CD14-positive monocyte (primary cell): ENCODE data around the gene VTI1A. TPM values are rescaled to one million over a fixed set of nuclear protein-coding genes. Genes with fewer than 3 reads are reported as not detected.

Experiments
- DNase-seq, 3 donors: peaks; one replicate each; pipeline ENCODE4 v3.0.0-alpha.2; 2011 to 2022
- H2AFZ ChIP-seq: 2 replicates; pipeline ENCODE4 v1.6.0; 2012; ENCODE audit warnings: mild to moderate bottlenecking, low read depth, low read length, inconsistent platforms; ENCODE audit not compliant: insufficient read depth, poor library complexity, severe bottlenecking
- H3K27ac ChIP-seq, 2 donors: 1 replicate in 1 of 2; 2 replicates in 1 of 2; pipeline ENCODE4 v1.5.1; 2012 to 2013; ENCODE audit warnings: low read length in 2 of 2, control low read depth in 1 of 2, inconsistent platforms in 1 of 2, low read depth in 1 of 2, mild to moderate bottlenecking in 1 of 2
- H3K27me3 ChIP-seq, 2 donors: one replicate each; pipeline versions ENCODE4 v1.6.0 to v1.6.1; 2011 to 2013; ENCODE audit warnings: low read length in 2 of 2; ENCODE audit not compliant: control insufficient read depth in 2 of 2, insufficient read depth in 2 of 2
- H3K36me3 ChIP-seq, 2 donors: replicated peaks in 1 of 2; 1 replicate in 1 of 2; 2 replicates in 1 of 2; pipeline versions ENCODE4 v1.5.1 to v1.6.1; 2012 to 2013; ENCODE audit warnings: low read length in 2 of 2, control low read depth in 1 of 2, inconsistent platforms in 1 of 2, mild to moderate bottlenecking in 1 of 2; ENCODE audit not compliant: insufficient read depth in 2 of 2, control insufficient read depth in 1 of 2
- H3K4me1 ChIP-seq, 2 donors: 1 replicate in 1 of 2; 2 replicates in 1 of 2; pipeline versions ENCODE4 v1.5.1 to v1.6.1; 2012 to 2013; ENCODE audit warnings: low read length in 2 of 2, control low read depth in 1 of 2, inconsistent platforms in 1 of 2, mild to moderate bottlenecking in 1 of 2, moderate library complexity in 1 of 2; ENCODE audit not compliant: insufficient read depth in 2 of 2, control insufficient read depth in 1 of 2
- H3K4me2 ChIP-seq: replicated peaks from 2 replicates; pipeline ENCODE3; 2012; ENCODE audit warnings: low read length, moderate library complexity, mild to moderate bottlenecking; ENCODE audit not compliant: poor library complexity, severe bottlenecking; ENCODE audit errors: extremely low read depth
- H3K4me3 ChIP-seq, 3 experiments: fragments of 200-600 bp in 1 of 3; sonication (generic) in 1 of 3; replicated peaks in 1 of 3; 1 replicate in 2 of 3; 2 replicates in 1 of 3; pipeline ENCODE4 v1.5.1; 2011 to 2013; ENCODE audit warnings: low read length in 3 of 3, mild to moderate bottlenecking in 3 of 3, control low read depth in 2 of 3, low read depth in 2 of 3, inconsistent platforms in 1 of 3, moderate library complexity in 1 of 3
- H3K79me2 ChIP-seq: 2 replicates; pipeline ENCODE4 v1.6.0; 2012; ENCODE audit warnings: mild to moderate bottlenecking, control low read depth, inconsistent platforms, low read length, moderate library complexity; ENCODE audit not compliant: insufficient read depth
- H3K9ac ChIP-seq: 2 replicates; pipeline ENCODE4 v1.6.0; 2017; ENCODE audit warnings: low read length, mild to moderate bottlenecking; ENCODE audit not compliant: insufficient read depth, poor library complexity, severe bottlenecking
- H3K9me3 ChIP-seq, 2 donors: replicated peaks in 1 of 2; 1 replicate in 1 of 2; 2 replicates in 1 of 2; pipeline versions ENCODE4 v1.5.1 to v1.6.1; 2012 to 2013; ENCODE audit warnings: low read length in 2 of 2, control low read depth in 1 of 2; ENCODE audit not compliant: control insufficient read depth in 1 of 2, insufficient read depth in 1 of 2
- H4K20me1 ChIP-seq: 2 replicates; pipeline ENCODE4 v1.6.0; 2012; ENCODE audit warnings: mild to moderate bottlenecking, low read length, control low read depth, moderate library complexity; ENCODE audit not compliant: insufficient read depth
- H3K27ac Mint-ChIP-seq, 7 donors: one replicate each; pipeline ENCODE4 v1.8.0; 2020; ENCODE audit warnings: mild to moderate bottlenecking in 7 of 7, mixed read lengths in 7 of 7, moderate library complexity in 6 of 7, inconsistent platforms in 2 of 7
- H3K27me3 Mint-ChIP-seq, 3 donors: one replicate each; pipeline ENCODE4 v1.8.0; 2021 to 2022; ENCODE audit warnings: low read depth in 3 of 3, mild to moderate bottlenecking in 3 of 3, mixed read lengths in 3 of 3, moderate library complexity in 3 of 3, inconsistent platforms in 1 of 3
- H3K36me3 Mint-ChIP-seq, 2 donors: one replicate each; pipeline ENCODE4 v1.8.0; 2020; ENCODE audit warnings: mixed read lengths in 2 of 2, inconsistent platforms in 1 of 2, mild to moderate bottlenecking in 1 of 2
- H3K4me1 Mint-ChIP-seq: one replicate; pipeline ENCODE4 v1.8.0; 2020; ENCODE audit warnings: mild to moderate bottlenecking, mixed read lengths
- H3K4me3 Mint-ChIP-seq, 2 donors: one replicate each; pipeline ENCODE4 v1.8.0; 2020; ENCODE audit warnings: mild to moderate bottlenecking in 2 of 2, mixed read lengths in 2 of 2, moderate library complexity in 1 of 2
- H3K9me3 Mint-ChIP-seq, 7 donors: one replicate each; pipeline ENCODE4 v1.8.0; 2020 to 2022; ENCODE audit warnings: mixed read lengths in 7 of 7, mild to moderate bottlenecking in 6 of 7, moderate library complexity in 6 of 7, inconsistent platforms in 2 of 7
- WGBS: methylation state at CpG from one replicate; pipeline ENCODE4 v1.1.5; 2013; ENCODE audit warnings: missing lambda C conversion rate; ENCODE audit not compliant: insufficient coverage; 5-methylcytosine and 5-hydroxymethylcytosine counted together
- intact Hi-C, 2 donors: fragments of 100-400 bp; cut with micrococcal nuclease; formaldehyde crosslinking; loops; one replicate each; pipeline versions ENCODE4 v1.15.0 to v1.15.1; 2023
- polyA plus RNA-seq, 3 donors: library from polyadenylated mRNA; depleted of rRNA in 1 of 3; unstranded in 2 of 3; stranded (reverse) in 1 of 3; fragments of 300-500 nt in 2 of 3; fragments of >200 nt in 1 of 3; fragmentation: Illumina TruSeq in 2 of 3; gene quantifications; 1 replicate in 2 of 3; 2 replicates in 1 of 3; pipeline ENCODE4 v1.2.3, GENCODE V29; 2012 to 2021
- TF ChIP-seq, protein P1 (sequence below): fragments of 200-600 bp; IDR thresholded peaks from one replicate; pipeline ENCODE4 v1.8.0; 2022; ENCODE audit warnings: antibody characterized with exemption, mild to moderate bottlenecking

VTI1A gene
- polyA plus RNA-seq, 3 donors = 23.6 to 25.4 (median 24.1) TPM

DNA sequence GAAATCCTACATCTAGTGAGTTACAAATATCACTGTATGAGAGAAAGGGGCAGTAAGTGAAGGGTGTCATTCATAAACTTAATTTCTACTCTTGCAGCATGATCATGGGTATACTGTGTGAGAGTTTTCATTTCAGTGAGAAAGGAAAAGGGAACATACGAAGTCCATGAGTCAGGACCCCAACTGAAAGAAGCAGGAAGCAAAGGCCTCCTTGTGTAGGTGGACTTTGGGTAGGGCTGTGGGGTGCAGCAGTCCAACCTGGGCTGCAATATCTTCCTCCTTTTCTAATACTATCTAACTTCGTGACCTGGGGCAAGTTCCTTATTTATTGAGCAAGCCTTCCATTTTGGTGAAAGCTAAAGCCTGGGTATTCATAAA is 254.9 kb downstream of the VTI1A start:
- H3K4me3 ChIP-seq = no peak overlapping the region
- no CpG with 5 or more reads among the region's 2 CpGs for WGBS
- H3K27ac Mint-ChIP-seq = peak overlapping the region in 1 of 7 donors; percentile 15
- no peaks in the 10 kb centered on the region for H3K36me3 ChIP-seq
- no peak for DNase-seq
- no peak overlapping the region for H3K4me3 Mint-ChIP-seq
- no peaks in the 10 kb centered on the region for H3K27me3 ChIP-seq
- no peaks in the 10 kb centered on the region for H3K27me3 Mint-ChIP-seq
- H3K79me2 ChIP-seq = no peaks in the 10 kb centered on the region
- no peak overlapping the region for H3K27ac ChIP-seq
- H3K4me2 ChIP-seq = no peak overlapping the region
- TF ChIP-seq, protein P1, sequence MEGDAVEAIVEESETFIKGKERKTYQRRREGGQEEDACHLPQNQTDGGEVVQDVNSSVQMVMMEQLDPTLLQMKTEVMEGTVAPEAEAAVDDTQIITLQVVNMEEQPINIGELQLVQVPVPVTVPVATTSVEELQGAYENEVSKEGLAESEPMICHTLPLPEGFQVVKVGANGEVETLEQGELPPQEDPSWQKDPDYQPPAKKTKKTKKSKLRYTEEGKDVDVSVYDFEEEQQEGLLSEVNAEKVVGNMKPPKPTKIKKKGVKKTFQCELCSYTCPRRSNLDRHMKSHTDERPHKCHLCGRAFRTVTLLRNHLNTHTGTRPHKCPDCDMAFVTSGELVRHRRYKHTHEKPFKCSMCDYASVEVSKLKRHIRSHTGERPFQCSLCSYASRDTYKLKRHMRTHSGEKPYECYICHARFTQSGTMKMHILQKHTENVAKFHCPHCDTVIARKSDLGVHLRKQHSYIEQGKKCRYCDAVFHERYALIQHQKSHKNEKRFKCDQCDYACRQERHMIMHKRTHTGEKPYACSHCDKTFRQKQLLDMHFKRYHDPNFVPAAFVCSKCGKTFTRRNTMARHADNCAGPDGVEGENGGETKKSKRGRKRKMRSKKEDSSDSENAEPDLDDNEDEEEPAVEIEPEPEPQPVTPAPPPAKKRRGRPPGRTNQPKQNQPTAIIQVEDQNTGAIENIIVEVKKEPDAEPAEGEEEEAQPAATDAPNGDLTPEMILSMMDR = no peak
- H3K36me3 Mint-ChIP-seq = peaks cover 12 to 16% of the 10 kb centered on the region in 2 donors
- H2AFZ ChIP-seq = no peak overlapping the region
- peaks cover 9% of the 10 kb centered on the region for H3K4me1 Mint-ChIP-seq
- H4K20me1 ChIP-seq = no peaks in the 10 kb centered on the region
- no peaks in the 10 kb centered on the region for H3K9me3 ChIP-seq
- peaks cover 0 to 3% (median 0%) of the 10 kb centered on the region in 7 donors for H3K9me3 Mint-ChIP-seq
- intact Hi-C loops = no loop called here
- no peak overlapping the region for H3K9ac ChIP-seq
- H3K4me1 ChIP-seq = peaks cover 0 to 6% of the 10 kb centered on the region in 2 donors

DNA sequence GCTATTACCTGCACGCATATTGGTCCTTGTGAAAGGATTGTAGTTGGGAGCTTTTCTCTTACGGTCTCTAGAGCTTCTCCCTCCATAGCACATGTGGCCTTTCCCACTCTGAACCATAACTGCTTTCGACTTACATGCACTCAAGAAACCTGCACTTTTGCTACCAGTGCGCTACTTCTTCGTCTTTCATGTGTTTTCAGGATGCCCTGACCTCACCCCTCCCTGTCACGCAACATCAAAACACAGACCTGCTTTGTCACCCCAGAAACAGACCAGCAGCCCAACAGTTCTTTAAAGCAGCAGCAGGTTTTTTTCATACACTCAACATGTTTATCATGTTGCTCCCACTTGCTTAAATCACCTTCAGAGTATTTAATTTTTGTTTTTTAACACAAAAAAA is 259.6 kb downstream of the VTI1A start:
- TF ChIP-seq, protein P1 = no peak
- Histone ChIP-seq H3K27me3 (no peaks in the 10 kb centered on the region), H3K9me3 (no peaks in the 10 kb centered on the region), H3K4me1 (peaks cover 0 to 6% of the 10 kb centered on the region in 2 donors), H3K9ac (no peak overlapping the region), H3K4me3 (no peak overlapping the region), H4K20me1 (no peaks in the 10 kb centered on the region), H3K36me3 (no peaks in the 10 kb centered on the region), H3K4me2 (no peak overlapping the region), H2AFZ (no peak overlapping the region), H3K79me2 (no peaks in the 10 kb centered on the region), H3K27ac (no peak overlapping the region)
- WGBS = 95% methylated on average over 4 of the region's 6 CpGs
- DNase-seq = no peak
- Mint-ChIP-seq H3K4me3 (no peak overlapping the region), H3K27me3 (peaks cover 0 to 4% (median 0%) of the 10 kb centered on the region in 3 donors), H3K9me3 (no peaks in the 10 kb centered on the region), H3K36me3 (peaks cover 12 to 16% of the 10 kb centered on the region in 2 donors), H3K27ac (no peak overlapping the region), H3K4me1 (peaks cover 8% of the 10 kb centered on the region)
- intact Hi-C loops = no loop called here
